Breast epithelium (tissue), 3 donors: ENCODE measurements around the gene SYNE1.

Source experiments
- POLR2A ChIP-seq: fragments of 450-650 bp; IDR thresholded peaks from one replicate; pipeline ENCODE4 v1.6.1; 2016; ENCODE audit warnings: antibody characterized with exemption, mild to moderate bottlenecking, moderate library complexity
- POLR2AphosphoS5 ChIP-seq, 3 donors: sonication (generic); formaldehyde crosslinking; IDR thresholded peaks; one replicate each; pipeline ENCODE4 v1.6.1; 2017; ENCODE audit warnings: antibody characterized with exemption in 3 of 3
- TF ChIP-seq, protein P1 (sequence below), 3 donors: fragments of 450-650 bp; IDR thresholded peaks; one replicate each; pipeline ENCODE4 v1.5.1; 2016 to 2017; ENCODE audit warnings: antibody characterized with exemption in 3 of 3, mild to moderate bottlenecking in 3 of 3, moderate library complexity in 3 of 3

DNA sequence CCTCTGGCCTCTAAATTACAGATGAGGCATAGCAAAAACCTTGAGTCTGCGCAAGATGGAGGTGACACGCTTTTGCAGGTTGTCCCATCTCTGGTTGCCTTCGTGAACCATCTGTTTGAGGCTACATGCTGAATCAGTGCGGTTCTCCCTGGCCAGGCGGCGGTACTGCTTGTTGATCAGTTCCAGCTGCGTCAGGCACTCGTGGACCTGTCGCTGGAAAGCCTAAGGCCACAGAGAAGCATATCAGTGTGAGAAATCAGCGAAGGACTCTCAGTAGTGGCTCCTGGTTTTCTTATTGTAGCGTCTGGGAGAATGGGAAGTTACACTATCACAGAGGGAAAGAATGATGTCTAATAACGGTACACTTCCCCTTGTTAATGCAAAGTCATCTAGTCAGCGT lies 485.2 kb downstream of the SYNE1 start:
- TF ChIP-seq, protein P1, sequence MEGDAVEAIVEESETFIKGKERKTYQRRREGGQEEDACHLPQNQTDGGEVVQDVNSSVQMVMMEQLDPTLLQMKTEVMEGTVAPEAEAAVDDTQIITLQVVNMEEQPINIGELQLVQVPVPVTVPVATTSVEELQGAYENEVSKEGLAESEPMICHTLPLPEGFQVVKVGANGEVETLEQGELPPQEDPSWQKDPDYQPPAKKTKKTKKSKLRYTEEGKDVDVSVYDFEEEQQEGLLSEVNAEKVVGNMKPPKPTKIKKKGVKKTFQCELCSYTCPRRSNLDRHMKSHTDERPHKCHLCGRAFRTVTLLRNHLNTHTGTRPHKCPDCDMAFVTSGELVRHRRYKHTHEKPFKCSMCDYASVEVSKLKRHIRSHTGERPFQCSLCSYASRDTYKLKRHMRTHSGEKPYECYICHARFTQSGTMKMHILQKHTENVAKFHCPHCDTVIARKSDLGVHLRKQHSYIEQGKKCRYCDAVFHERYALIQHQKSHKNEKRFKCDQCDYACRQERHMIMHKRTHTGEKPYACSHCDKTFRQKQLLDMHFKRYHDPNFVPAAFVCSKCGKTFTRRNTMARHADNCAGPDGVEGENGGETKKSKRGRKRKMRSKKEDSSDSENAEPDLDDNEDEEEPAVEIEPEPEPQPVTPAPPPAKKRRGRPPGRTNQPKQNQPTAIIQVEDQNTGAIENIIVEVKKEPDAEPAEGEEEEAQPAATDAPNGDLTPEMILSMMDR (IDR thresholded peaks at IDR 0.05) = no peak
- TF ChIP-seq POLR2AphosphoS5 (IDR thresholded peaks at IDR 0.05) = no peak
- TF ChIP-seq POLR2A = no peak
